GM12873 (cell line): ENCODE results near the gene BICRAL.

Experiments used
- TF ChIP-seq, protein P1 (sequence below): IDR thresholded peaks from 2 replicates; pipeline ENCODE4 v1.5.1; 2012; ENCODE audit warnings: low read depth, mild to moderate bottlenecking, moderate library complexity, low read length, control low read depth; ENCODE audit not compliant: insufficient read depth; ENCODE audit errors: missing control alignments

BICRAL gene

DNA sequence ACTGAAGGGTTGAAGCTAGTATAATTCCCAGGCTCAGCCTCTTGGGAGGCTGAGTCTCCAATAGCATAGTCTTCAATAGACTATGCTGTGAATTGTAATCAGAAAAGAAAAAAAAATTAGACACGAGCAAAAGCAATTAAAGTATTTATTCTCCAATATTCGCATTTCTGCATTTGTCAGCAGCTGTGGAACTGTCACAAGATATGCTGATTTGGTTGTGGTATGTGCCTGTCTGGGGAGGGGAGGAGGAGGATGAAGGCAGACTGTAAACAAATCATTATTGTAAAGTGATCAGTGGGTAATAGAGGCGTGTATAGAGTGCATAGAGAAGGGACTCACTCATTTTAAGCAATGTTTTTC, 10.1 kb upstream of the BICRAL start:
- TF ChIP-seq, protein P1, sequence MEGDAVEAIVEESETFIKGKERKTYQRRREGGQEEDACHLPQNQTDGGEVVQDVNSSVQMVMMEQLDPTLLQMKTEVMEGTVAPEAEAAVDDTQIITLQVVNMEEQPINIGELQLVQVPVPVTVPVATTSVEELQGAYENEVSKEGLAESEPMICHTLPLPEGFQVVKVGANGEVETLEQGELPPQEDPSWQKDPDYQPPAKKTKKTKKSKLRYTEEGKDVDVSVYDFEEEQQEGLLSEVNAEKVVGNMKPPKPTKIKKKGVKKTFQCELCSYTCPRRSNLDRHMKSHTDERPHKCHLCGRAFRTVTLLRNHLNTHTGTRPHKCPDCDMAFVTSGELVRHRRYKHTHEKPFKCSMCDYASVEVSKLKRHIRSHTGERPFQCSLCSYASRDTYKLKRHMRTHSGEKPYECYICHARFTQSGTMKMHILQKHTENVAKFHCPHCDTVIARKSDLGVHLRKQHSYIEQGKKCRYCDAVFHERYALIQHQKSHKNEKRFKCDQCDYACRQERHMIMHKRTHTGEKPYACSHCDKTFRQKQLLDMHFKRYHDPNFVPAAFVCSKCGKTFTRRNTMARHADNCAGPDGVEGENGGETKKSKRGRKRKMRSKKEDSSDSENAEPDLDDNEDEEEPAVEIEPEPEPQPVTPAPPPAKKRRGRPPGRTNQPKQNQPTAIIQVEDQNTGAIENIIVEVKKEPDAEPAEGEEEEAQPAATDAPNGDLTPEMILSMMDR: no peak

DNA sequence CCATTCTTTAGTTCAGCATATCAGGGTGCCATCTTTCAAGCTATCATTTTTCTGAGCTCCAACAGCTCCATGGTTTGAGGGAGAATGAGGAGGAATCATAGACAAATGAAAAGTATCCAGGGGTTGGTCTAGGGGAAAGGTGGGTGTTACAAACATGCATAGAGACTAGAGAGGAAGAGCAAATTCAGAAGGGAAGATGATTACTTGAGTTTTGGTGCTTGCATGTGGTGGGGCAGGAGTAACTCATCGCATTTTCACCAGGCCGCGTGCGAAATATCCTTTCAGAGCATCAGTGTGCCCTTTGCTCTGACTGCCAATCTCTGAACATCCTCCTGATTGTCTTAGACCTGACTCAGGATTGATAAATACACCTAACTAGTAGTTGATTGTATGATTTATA, 7.7 kb upstream of the BICRAL start:
- TF ChIP-seq, protein P1: no peak

DNA sequence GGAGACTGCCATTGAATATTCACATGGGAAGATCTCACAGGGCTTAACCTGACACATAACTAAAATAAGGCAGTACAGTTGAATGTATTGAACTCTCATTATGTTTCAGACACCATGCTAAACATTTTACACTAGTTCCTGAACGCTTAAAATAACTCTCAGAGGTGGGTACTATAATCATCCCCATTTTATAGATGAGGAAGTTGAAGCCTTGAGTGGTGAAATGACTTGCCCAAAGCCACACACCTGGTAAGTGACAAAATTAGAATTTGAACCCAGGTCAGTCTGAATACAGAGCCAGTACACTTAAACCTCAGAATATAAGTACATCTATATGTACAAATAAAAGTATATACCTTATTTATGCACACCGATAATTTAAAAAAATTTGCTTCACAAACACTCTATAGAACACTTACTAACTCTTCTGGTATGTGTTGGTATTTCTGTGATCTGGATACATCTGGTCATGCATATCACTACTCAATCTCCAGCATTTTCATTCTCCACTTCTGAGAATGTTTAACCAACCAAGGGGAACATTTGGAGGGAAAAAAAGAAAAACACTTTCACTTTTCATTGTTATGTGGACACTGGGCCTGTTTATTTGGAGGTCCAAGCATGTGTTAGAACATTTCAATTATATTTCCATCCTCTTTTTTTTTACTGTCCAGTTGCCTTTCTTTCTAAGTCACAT, 4.6 kb upstream of the BICRAL start:
- TF ChIP-seq, protein P1: no peak

DNA sequence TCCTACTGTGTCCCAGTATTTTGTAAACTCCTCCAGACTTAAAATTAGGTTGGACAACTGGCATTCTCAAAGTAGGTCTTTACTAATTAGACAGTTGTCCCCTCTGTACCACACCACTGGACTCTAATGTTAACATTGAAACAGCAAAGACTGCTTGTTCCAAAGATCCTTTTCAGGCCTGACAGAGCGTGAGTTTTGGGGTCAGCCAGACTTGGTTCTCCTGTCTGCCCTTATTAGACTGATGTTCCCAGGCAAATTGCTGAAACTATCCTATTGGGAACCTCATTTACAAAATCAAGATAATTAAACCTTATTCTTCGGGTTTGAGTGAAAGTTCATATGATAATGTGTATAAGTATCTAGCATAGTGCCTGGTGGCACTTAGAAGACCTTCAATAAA, 3.7 kb upstream of the BICRAL start:
- TF ChIP-seq, protein P1: no peak

DNA sequence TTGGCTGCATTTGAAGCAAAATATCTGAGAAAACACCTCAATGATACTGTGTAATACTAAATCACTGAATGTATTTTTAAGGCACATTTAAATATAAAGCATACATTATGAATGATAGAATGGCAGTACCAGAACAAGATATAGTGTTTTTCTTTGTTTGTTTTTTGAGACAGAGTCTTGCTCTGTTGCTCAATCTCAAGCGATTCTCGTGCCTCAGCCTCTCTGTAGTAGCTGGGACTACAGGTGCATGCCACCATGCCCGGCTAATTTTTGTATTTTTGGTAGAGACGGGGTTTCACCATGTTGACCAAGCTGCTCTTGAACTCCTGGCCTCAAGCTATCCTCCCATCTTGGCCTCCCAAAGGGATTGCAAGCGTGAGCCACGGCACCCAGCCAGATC, 2.3 kb upstream of the BICRAL start:
- TF ChIP-seq, protein P1: no peak

DNA sequence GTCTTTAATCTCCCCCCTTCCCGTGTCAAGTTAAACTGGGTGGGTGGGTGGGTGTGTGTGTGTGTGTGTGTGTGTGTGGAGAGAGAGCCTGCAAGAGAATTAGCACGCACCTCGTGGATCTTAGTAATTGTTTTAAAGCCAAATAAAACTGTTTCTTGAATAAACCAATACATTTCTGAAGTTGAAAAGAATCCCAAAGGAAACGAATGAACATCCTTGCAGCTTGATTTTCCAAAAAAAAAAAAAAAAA, 381 bp upstream of the BICRAL start:
- TF ChIP-seq, protein P1: no peak

DNA sequence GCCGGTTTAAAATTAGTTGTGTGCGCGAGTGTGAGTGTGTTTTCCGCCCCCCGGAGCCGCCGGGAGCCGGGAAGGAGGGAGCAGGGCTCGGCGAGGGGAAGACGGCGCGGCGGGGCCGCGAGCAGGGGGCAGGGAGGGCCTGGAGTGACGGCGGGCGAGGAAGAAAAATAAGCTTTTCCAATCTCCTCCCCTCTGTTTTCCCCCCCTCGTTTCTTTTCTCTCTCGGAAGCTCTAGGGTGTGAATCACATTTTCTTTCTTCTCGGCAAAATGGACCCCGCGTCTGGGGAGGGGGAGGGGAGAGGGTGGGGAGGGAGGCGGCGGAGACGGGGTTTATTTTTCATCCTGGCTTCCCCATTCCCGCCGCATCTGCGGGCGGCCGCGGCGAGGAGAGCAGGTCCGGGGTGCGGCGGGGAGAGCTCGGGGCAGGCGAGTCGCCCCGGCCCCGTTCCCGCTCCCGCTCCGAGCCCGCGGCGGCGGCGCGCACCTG, 881 bp downstream of the BICRAL start:
- TF ChIP-seq, protein P1: no peak
